Measurements from ENCODE around the gene ARHGEF12. TPM values are rescaled to one million over a fixed set of nuclear protein-coding genes. Genes with fewer than 3 reads are reported as not detected.

The ARHGEF12 gene
- total RNA-seq, 3 donors from 2014 or later = 88.2 to 119 (median 114) TPM

- DNase-seq (no peak), ATAC-seq (peak; percentile 27)
- no peaks in the 10 kb centered on the region for H3K4me1 ChIP-seq (ENCODE audit: low read depth)
- H3K9me3 ChIP-seq = no peaks in the 10 kb centered on the region
- intact Hi-C loops (cut with DNase I, micrococcal nuclease) = no loop called here
- H3K4me3 ChIP-seq = no peak overlapping the region
- no peak for TF ChIP-seq CTCF (IDR thresholded peaks at IDR 0.05)
- no peaks in the 10 kb centered on the region for H3K36me3 ChIP-seq (ENCODE audit: low read depth)
These were observed 42.1 kb upstream of the ARHGEF12 start for GRCh38 chr11:120294096-120294495.

- intact Hi-C loops (cut with DNase I, micrococcal nuclease) = no loop called here
- H3K36me3 ChIP-seq (ENCODE audit: low read depth) = no peaks in the 10 kb centered on the region
- no peaks in the 10 kb centered on the region for H3K4me1 ChIP-seq (ENCODE audit: low read depth)
- DNase-seq (no peak), ATAC-seq (peak; percentile 63)
- H3K4me3 ChIP-seq = no peak overlapping the region
- no peak for TF ChIP-seq CTCF (IDR thresholded peaks at IDR 0.05)
- H3K9me3 ChIP-seq = no peaks in the 10 kb centered on the region
These were observed 41.1 kb upstream of the ARHGEF12 start for GRCh38 chr11:120295099-120295498.

- H3K36me3 ChIP-seq (ENCODE audit: low read depth) = no peaks in the 10 kb centered on the region
- no peak overlapping the region for H3K4me3 ChIP-seq
- intact Hi-C loops (cut with DNase I, micrococcal nuclease) = no loop called here
- DNase-seq (no peak), ATAC-seq (no peak)
- H3K9me3 ChIP-seq = no peaks in the 10 kb centered on the region
- no peak for TF ChIP-seq CTCF (IDR thresholded peaks at IDR 0.05)
- H3K4me1 ChIP-seq (ENCODE audit: low read depth) = peaks cover 2% of the 10 kb centered on the region
These were observed 39.7 kb upstream of the ARHGEF12 start for GRCh38 chr11:120296554-120296953.

DNA sequence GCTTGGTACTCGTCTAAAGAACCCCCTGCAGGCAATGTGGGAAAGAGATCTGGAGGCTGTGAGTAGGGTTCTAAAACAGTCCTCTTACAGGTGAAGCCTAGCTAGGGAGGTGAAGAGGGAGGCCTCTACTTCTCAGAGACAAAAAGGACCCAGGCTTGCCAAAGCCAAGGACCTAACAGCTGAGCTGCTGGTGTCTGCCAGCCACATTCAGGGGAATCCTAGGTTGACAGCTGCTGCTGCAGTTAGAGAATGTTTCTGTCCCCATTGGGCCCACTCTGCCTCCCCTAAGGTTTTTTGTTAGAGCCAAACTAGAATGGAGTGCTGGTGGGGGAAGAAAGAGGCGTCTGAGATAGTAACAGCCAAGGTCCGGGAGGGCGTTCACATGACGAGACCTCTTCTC, 37.8 kb upstream of the ARHGEF12 start:
- ATAC-seq (no peak), DNase-seq (no peak)
- H3K36me3 ChIP-seq (ENCODE audit: low read depth) = no peaks in the 10 kb centered on the region
- intact Hi-C loops (cut with DNase I, micrococcal nuclease) = no loop called here
- H3K4me3 ChIP-seq = no peak overlapping the region
- no peak for TF ChIP-seq CTCF (IDR thresholded peaks at IDR 0.05)
- H3K9me3 ChIP-seq = no peaks in the 10 kb centered on the region
- peaks cover 14% of the 10 kb centered on the region for H3K4me1 ChIP-seq (ENCODE audit: low read depth)

- Histone ChIP-seq H3K4me3 (no peak overlapping the region), H3K4me1 (ENCODE audit: low read depth) (peaks cover 23% of the 10 kb centered on the region), H3K9me3 (no peaks in the 10 kb centered on the region), H3K36me3 (ENCODE audit: low read depth) (no peaks in the 10 kb centered on the region)
- no peak for TF ChIP-seq CTCF (IDR thresholded peaks at IDR 0.05)
- intact Hi-C loops (cut with DNase I, micrococcal nuclease) = loop anchor here (5.0 kb wide), 1 partner anchor 130 kb away; no protein-coding TSS in a partner anchor
- ATAC-seq = peak; percentile 68
- DNase-seq = peak; percentile 70 to 79 (median 74)
These were observed 34.0 kb upstream of the ARHGEF12 start for GRCh38 chr11:120302001-120302805.

Measured in mucosa of descending colon (tissue), 3 donors.